HL-60 (cell line): Measurements from ENCODE around the gene CNFN.

Source experiments
- REST ChIP-seq: IDR thresholded peaks from 2 replicates; pipeline ENCODE4 v1.6.1; 2012; ENCODE audit warnings: low read depth; ENCODE audit not compliant: insufficient replicate concordance
- TF ChIP-seq, protein P1 (sequence below): IDR thresholded peaks from one replicate; pipeline ENCODE4 v1.5.1; 2011; ENCODE audit warnings: low read length, control low read depth, inconsistent platforms; ENCODE audit not compliant: insufficient read depth

- TF ChIP-seq, protein P1, sequence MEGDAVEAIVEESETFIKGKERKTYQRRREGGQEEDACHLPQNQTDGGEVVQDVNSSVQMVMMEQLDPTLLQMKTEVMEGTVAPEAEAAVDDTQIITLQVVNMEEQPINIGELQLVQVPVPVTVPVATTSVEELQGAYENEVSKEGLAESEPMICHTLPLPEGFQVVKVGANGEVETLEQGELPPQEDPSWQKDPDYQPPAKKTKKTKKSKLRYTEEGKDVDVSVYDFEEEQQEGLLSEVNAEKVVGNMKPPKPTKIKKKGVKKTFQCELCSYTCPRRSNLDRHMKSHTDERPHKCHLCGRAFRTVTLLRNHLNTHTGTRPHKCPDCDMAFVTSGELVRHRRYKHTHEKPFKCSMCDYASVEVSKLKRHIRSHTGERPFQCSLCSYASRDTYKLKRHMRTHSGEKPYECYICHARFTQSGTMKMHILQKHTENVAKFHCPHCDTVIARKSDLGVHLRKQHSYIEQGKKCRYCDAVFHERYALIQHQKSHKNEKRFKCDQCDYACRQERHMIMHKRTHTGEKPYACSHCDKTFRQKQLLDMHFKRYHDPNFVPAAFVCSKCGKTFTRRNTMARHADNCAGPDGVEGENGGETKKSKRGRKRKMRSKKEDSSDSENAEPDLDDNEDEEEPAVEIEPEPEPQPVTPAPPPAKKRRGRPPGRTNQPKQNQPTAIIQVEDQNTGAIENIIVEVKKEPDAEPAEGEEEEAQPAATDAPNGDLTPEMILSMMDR = no peak
- no peak for TF ChIP-seq REST
These were observed 40.6 kb downstream of the CNFN start for GRCh38 chr19:42349378-42350107.
